Choroid plexus epithelial cell (primary cell): Measurements from ENCODE around the gene ZNF324.

Experiments used
- DNase-seq: peaks from one replicate; pipeline ENCODE4 v3.0.0-alpha.2; 2010; ENCODE audit warnings: low read depth
- H3K4me3 ChIP-seq: 2 replicates; pipeline ENCODE4 v1.5.1; 2011; ENCODE audit warnings: low read depth, mild to moderate bottlenecking, control low read depth, low read length, moderate library complexity
- TF ChIP-seq, protein P1 (sequence below): conservative IDR thresholded peaks from 2 replicates; pipeline ENCODE4 v1.5.1; 2011; ENCODE audit warnings: low read depth, mild to moderate bottlenecking, control low read depth, inconsistent platforms, low read length, moderate library complexity

The ZNF324 gene

DNA sequence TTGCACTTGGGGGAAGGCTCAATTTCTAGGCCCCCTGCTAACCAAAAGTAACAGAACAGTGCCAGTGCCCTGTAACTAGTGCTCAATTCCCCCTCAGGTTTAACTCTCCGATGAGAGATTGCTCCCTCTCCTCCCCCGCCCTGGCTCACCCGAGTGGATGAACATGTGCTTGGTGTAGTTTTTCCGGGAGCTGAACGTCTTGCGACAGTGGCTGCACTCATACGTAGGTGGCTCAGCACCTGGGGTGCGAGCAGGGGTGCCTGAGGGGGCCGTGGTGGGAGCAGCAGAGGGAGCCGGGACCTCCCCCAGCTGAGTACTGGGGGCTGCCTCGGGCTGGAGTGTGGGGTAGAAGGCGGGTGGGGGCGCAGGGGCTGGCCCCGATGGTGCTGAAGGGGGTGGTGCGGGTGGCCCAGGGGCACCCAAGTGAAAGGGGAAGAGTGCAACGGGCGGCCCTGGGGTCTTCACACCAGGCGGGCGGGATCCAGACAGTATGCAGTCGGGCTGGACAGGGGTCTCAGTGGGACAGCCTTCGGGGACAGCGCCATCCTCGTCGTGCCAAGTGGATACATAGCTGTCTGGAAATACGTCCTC is 49.5 kb downstream of the ZNF324 start:
- no peak for DNase-seq
- TF ChIP-seq, protein P1, sequence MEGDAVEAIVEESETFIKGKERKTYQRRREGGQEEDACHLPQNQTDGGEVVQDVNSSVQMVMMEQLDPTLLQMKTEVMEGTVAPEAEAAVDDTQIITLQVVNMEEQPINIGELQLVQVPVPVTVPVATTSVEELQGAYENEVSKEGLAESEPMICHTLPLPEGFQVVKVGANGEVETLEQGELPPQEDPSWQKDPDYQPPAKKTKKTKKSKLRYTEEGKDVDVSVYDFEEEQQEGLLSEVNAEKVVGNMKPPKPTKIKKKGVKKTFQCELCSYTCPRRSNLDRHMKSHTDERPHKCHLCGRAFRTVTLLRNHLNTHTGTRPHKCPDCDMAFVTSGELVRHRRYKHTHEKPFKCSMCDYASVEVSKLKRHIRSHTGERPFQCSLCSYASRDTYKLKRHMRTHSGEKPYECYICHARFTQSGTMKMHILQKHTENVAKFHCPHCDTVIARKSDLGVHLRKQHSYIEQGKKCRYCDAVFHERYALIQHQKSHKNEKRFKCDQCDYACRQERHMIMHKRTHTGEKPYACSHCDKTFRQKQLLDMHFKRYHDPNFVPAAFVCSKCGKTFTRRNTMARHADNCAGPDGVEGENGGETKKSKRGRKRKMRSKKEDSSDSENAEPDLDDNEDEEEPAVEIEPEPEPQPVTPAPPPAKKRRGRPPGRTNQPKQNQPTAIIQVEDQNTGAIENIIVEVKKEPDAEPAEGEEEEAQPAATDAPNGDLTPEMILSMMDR: no peak
- no peak overlapping the region for H3K4me3 ChIP-seq

DNA sequence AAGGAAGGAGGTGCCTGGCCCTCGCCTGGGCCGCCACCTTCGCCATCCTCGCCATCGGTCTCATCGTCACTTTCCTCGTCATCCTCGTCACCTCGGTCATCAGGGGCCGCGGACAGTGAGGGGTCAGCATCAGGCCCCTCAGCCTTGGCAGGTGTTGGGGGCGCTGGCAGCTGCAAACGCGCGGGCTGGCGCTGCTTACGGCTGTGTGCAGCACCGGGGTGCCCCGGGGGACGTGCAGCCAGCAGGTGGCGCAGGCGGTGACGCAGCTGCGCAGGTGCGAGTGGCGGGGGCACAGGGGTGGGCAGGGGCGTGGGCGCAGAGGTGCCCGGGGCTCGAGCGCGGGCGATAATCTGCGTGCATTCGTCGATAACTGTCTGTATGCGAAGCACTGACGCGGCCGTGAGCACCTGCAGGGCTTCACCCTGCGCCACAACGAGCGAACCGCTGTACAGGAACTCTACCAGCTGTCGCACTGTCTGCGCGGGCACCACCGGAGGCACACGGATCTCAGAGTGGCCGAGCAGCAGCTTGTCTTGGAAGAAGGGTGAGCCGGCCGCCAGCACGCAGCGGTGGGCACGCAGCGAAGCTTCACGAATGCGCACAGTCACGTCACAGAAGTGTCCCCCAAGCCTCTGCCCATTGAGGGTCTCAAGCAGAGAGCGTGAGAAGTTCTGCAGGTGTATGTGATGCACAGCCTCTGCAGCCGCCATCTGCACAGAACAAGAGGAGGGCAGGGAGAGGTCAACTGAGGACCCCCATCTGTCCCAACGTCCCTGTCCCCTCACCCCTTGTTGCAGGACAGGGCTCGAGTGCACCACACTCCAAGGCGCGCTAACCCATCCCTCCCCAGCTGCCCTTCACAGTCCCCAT is 50.3 kb downstream of the ZNF324 start:
- no peak for DNase-seq
- TF ChIP-seq, protein P1: no peak
- H3K4me3 ChIP-seq: no peak overlapping the region

DNA sequence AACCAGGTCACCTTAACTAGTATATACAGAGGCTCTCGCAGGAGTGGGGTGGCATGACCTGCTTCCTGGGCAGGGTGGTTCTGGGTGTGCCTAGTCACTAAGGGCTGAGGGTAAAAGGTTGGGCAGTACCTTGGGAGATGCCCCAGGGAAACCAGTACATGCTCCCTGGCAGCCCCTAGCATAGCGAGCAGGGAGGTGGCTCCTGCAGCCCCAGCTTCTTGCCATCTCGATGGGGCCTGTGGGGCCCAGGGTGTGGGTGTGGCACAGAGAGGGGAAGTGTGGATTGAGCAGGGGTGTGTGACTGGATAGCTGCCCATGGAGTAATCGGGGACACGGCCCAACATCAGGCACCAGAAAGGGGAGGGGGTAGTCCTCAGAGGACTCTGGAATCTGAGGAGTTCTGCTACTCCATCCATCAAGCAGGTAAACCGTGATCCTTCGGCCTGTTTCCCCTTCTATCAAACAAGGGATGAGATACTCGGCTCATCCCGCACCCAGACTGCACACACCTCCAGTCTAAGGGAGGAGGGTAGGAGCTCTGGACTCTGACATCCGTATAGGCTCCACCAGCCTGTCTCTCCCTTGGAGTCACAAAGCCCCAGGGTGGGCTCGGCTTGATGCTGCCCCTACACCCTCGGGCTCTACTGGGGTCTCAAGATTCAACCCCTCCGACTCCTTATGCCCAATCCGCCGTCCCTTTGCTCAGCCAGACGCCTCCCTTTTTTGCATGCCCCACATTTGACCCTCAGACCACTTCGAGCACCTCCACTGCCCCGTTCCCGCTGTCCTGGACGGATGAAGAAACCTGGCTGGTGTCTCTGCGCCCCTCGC is 51.6 kb downstream of the ZNF324 start:
- TF ChIP-seq, protein P1: no peak

DNA sequence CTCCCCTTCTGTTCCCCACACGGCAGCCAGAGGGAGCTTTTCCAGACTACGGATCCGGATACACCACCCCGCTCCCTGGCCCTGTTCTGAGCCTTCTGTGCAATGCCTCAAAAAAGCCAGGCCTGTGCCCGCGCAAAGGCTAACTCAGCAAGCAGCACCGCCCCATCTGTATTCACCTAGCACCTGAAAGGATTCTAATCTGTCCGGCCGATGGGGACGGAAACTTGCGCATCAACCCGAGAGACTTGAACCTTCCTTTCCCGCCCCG is 52.1 kb downstream of the ZNF324 start:
- TF ChIP-seq, protein P1: peak; percentile 87
- peak; percentile 82 for DNase-seq
- H3K4me3 ChIP-seq: peak overlapping the region; percentile 93

More for the DNA sequence above, 51.6 kb downstream of the ZNF324 start:
- peak overlapping the region; percentile 93 for H3K4me3 ChIP-seq
- no peak for DNase-seq

DNA sequence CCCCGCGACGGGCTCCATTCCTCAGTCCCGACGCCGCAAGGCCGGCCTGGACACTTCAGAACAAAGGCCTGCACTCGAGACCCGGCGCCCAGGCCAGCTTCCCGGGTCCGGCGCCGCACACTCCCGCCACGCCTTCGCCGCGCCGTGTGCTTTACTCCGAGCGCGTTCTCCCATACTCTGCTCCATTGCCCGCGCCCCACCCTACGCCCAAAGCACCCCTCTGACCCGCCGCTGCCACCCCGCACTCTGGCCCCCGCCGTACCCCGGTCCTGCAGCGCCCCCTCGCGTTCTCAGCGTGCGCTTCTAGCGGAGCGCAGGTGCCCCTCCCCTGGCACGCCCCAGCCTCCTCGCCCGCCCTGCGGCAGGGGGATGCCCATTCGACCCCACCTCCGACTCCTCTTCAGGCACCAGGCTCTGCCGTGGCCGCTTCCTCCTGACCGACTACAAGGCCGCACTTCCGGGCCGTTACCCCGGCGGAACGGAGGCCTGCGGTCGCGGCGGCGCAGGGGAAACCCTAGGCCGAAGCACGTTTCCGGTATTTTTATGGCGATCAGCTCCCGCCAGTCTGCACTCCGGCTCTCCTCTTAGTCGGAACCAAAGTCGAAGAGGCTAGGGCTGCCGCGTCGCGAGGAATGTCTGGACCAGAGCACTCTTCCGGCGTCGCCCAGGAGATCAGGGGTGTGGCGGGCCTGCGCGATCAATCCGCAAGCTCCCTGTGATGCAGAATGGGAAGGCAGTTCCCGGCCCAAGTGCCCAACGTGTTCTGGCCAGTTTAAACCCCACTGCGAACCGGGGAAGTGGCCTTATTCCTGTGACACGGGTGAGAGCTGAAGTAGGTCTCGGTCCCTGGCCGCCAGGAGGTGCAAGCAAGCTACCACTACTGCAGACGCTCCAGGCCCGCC is 52.7 kb downstream of the ZNF324 start, which contains the start of gene ZBTB45:
Gene ZBTB45 (minus strand): TSS at position 456 of the 902 bp plus-strand sequence. CDS start 2,137 bp downstream, outside the sequence.
- H3K4me3 ChIP-seq: peak within 1 kb of the TSS; percentile 93
- peak; percentile 98 for DNase-seq
- TF ChIP-seq, protein P1: peak; percentile 76

DNA sequence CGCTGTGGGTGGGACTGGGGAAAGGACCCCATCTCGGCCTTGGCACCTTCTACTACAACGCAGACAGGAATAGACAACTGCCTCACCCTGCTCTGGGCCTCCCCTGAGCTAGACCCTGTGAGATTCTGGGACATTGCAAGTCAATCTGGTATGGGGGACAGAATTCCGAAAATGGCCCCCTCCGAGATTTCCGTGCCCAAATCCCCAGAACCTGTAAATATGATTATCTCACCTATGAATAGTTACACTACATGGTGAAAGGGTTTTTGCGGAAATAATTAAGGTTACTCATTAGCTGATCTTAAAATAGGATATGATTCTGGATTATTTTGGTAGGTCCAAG is 53.3 kb downstream of the ZNF324 start:
- H3K4me3 ChIP-seq: peak overlapping the region; percentile 93
- TF ChIP-seq, protein P1: no peak
- no peak for DNase-seq
